GM18508 (cell line): ENCODE measurements around the gene CD38.
"Not testable (repeated sequence)": the region's sequence is repeated elsewhere in the genome, so short reads cannot be mapped to it uniquely, and the experiment has no call there.

ENCODE experiments used
- ATAC-seq: cut with Tn5 transposase; IDR thresholded peaks from one replicate; pipeline ENCODE4 v1.9.1; 2021; ENCODE audit warnings: moderate number of reproducible peaks; ENCODE audit not compliant: insufficient read depth, unreplicated experiment

CD38 gene

DNA sequence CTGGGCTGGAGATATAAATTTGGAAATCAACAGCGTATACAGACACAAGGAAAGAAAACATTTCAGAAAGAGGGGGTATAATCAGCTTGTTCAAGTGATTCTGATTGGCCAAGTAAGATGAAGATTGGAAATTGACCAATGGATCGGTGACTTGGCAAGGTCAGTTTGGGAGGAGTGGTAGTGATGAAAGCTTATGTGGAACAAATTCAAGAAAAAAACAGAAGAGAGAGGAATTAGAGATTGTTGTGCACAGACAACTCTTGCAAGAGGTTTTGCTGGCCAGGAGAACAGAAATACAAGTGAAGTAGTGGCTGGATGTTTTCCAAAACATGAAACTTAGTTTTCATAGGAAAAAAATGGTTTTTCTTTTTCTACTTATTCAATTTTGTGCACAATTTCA is 16.3 kb downstream of the CD38 start:
- no peak for ATAC-seq

DNA sequence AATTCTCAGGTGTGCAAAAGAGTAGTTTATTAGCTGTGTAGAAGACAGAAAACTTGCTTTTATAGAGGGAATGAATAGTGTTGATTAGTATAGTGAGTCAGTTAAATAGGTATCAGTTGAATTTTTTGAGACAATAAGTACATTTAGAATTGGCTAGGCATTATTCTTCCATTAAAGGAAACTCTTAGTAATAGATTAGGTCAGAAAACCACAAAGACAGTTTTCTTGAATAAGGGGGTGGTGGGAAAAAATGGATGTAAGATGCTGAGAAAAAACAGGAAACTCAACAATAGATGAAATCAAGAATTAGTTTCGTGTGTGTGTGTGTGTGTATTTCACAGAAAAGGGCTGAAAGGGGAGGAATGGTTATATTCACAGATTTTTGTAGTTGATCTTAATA is 16.8 kb downstream of the CD38 start:
- no peak for ATAC-seq

DNA sequence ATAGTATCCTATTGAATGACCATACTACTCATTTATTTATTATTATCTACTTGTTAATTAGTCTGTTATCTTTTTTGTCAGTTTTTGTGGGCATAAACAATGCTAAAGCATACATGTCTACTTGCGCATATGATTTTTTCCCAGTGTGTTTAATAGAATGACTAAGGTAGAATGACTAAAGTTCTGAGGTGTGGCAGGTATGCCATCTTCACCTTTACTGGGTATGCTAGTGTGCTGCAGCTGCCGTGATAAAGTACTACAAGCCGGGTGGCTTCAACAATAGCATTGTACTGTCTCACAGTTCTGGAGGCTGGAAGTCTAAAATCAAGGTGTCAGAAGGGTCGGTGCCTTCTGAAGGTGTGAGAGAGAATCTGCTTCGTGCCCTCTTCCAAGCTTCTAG is 19.2 kb downstream of the CD38 start:
- no peak for ATAC-seq

DNA sequence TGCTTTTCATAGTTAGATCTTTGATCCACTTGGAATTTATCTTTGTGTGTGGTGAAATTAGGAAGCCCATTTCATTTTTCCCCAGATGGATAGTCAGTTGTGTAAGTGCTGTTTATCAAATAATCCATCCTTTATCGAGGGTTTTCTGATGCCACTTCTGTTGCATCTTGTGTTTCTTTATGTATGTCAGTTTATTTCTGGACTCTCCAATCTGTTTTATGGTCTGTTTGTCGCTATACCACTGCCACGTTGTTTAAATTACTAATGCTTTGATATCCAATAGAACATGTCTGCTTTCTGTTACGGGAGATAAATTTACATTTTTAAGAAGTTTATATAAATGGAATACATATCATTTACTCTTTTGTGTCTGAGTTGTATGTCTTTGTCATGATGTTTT is 21.0 kb downstream of the CD38 start:
- ATAC-seq, result no peak

DNA sequence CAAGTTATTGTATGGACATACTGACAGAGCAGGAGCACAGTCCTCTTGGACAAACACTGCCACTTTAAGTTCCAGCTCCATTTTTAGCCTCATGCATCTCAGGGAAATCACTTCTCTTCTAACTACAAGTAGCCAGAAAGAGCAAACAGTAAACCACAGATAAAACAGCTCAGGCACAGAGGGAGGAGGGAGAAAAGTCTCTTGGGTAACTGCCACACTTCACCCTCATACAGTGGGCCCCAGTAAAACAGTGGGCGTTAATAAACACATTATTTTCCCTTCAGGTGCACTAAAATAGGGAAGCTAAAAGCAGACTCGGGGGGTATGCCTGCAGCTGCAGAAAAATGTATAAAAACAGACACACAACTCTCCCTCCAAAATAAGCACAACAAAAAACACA is 21.6 kb downstream of the CD38 start:
- ATAC-seq, result no peak

DNA sequence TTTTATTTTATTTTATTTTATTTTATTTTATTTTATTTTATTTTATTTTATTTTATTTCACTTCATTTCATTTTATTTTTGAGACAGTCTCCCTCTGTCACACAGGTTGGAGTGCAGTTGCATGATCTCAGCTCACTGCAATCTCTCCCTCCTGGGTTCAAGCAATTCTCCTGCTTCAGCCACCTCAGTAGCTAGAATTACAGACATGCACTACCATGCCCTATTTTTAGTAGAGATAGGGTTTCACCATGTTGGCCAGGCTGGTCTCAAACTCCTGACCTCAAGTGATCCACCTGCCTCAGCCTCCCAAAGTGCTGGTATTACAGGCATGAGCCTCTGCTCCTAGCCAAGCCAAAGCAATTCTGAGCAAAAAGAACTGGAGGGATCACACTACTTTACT is 24.4 kb downstream of the CD38 start:
- not testable (repeated sequence) for ATAC-seq

DNA sequence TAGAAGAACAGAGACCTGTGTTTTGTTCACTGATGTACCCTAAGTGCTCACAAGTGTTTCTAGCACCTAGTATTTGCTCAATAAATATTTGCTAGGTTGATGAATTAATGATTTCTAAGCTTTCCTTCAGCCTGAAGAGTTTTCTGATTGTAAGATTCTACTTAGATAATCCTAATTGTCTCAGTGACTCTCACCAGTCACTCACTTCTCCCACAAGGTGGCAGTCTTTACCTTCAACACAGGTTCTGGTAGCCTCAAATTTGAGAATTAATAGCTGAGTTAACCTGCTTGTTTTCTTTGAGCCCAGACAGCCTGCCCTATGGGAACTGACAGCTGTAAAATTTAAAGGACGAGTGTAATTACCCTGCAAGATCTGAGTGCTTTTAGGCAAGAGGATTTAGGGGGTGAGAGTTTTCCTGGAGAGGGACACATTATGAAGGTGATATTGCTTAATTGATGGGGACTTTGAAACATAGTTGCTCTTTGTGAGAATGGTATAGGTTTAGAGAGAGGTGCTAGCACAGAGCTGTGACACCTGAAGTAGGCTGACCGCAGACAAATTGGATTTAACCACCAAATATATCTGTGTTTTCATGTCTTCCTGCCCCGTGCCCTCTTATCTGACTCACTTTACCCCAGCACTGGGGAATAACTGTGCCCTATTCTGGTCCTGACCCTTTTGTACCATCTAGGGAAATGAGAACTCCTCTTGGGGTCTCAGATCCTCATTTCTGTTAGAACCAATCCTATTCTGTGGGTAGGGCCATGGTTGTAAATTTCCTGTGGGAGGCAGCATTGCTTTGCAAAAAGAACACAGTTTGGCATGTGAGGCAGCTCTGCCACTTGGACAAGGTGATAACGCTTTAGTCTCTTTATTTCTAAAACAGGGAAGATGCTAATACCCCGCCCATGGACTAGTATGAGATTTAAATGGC is 27.7 kb downstream of the CD38 start:
- no peak for ATAC-seq

DNA sequence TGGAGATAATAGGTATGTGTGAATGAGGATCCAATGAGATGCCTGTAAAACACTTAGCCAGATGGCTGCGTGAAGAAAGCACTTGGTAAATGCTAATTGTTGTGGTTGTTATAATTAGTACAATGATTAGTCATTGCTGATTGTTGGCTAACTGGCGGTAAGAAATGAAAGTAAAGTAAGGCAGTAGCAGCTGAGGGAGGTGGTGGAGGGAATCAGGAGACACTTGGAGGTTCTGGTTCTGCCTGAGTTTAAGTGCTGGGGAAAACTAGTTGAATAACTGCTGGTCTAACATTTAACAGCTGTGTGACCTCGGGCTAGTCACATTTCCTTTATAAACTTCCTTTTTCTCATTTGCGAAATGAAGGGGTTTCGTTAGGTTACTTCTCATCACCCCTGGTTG is 30.9 kb downstream of the CD38 start:
- peak; percentile 82 for ATAC-seq

DNA sequence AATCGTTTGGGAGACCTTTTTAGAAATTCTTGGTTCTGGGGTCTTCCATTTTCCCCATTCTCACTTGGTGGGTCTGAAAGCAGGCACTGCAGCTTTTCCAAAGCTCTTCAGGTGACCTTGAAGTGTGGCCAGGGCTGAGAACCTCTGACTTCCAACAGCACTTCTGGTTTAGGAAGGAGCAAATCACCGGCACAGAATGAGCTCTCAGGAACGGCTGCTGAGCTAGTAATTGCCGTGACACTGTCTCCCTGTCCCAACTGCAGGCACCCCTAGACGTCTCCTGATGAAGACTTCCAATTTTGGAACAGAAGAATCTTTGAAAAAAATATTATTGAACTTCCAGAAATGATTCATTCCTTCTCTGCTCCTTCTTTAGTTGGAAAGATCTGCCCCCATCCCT is 31.3 kb downstream of the CD38 start:
- no peak for ATAC-seq

DNA sequence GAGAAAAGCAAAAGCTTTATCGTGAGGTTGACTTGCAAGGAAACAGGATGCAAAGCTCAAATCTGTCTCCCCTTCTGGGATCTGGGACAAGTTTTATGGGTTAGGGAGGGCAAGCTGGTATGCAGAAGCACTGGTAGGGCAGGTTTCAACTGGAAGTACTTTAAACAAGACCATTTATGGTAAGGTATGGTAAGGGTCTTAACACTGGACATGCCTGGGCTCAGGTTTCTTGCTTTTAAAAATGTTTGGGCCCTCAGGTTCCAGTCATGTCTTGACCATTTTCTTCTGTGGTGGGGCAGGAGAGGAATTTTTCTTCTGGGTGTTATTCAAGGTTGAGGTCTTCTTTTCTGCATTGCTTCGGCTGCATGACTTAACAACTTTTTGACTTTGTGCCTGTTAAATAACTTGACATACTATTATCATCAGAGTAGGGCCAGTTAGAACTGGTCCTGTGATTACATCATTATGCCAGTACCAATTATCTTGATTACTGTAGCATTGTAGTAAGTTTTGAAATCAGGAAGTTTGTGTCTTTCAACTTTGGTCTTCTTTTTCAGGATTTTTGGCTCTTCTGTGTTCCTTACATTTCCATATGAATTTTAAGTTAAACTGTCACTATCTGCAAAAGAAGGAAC is 33.7 kb downstream of the CD38 start:
- ATAC-seq, result no peak

DNA sequence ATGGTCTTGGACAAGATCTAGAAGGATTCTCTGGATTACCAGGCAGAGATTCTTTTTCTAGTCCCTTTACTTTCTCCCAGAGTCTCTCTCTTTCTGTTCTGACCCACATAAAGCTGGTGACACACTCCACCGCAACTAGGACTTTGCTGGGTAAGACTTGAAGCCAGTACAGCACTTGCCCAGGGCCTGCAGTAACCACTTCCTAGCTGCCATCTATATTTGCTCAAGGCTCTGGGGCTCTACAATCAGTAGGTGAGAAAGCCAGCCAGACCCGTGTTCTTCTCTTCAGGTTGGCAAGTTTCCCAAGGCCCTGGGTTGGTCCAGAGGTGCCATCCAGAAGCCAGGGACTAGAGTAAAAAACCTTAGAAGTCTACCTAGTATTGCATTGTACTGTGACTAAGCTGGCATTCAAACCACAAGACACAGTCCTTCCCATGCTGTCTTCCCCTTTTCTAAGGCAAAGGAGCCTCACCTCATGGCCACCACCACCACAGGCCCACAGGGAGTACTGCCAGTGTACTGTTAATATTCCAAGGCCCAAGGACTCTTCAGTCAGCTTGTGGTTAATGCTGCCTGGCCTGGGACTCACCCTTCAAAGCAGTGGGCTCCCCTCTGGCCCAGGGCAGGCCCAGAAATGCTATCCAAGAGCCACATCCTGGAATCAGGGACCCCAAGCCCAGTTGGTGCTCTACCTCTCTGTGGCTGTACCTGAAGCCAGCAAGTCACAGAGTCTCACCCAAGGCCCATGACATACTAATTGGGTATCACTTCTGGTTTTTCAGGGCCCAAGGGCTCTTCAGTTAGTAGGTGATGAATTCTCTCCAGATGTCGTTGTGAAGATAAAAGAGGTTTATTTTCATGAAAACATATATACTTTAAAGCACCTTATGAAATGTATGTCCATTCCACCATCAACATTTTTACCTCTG is 54.7 kb downstream of the CD38 start:
- ATAC-seq, result no peak

DNA sequence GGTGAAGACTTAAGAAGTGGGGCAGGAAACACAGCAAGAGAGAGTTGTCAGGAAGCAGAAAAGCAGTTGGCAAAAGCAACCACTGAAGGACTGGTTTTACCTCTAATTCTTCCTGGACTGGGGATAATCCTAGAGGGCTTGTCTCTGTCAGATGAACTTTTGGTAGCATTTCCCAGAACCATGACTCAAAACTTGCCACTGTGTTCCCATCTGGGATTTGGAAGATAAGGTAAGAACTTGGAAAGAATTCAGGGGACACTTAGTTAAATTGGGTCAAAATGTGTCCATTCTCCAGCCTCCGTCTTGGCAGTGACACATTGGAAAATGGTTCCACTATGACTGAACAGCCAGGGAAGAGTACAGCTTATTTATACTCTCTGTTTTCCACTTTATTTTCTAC is 55.7 kb downstream of the CD38 start:
- ATAC-seq, result no peak

DNA sequence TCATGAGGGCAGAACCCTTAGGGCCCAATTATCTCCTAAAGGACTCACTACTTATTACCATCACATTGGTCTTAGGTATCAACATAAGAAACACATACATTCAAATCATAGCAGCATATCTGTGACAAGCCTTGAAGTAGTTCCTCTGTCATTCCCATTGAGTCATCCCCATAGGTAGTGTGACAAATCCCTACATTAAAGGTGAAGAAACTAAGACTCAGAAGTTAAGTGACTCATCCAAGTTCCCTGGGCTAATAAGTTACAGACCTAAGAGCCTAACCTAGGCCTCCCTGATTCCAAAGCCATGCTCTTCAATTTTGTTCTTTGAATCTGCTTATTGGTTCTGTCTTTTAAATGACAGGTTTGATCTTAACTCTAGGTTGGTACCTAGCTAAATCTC is 58.2 kb downstream of the CD38 start:
- ATAC-seq, result peak; percentile 71

DNA sequence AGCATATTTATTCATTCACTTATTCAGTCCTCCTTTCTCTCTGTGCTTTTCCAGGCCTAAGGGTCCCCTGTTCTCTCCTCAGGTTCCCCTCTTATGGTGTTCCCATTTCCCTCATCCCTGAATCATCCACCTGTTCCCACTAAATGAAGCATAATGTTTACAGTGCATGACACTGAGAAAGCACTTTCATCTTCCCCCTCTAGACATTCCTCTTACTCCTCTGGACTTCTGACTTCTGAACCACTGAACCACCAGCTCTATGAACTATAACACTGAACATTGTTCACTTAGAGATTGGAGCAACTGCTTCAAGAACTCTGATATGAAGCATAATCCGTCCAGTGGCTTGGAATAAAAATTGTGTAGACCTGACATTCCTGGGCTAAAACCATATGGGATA is 59.5 kb downstream of the CD38 start:
- ATAC-seq, result no peak

DNA sequence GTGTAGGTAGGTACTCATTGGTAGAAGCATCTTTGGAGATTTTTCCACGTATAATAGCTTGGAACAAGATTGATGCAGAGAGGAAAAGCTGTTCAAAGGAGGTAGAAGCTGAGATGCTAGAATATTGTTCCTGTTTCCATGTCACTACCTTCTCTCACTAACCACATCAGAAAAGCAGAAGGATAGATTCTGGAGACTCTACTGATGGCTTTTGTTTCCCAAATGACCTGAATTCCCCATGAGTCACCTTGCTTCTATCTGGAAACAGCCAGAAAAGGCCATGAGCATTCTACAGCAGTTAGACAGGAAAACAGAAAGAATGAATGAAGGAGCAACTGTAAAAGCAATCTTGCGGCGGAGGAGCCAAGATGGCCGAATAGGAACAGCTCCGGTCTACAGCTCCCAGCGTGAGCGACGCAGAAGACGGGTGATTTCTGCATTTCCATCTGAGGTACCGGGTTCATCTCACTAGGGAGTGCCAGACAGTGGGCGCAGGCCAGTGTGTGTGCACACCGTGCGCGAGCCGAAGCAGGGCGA is 63.1 kb downstream of the CD38 start:
- ATAC-seq, result not testable (repeated sequence)

DNA sequence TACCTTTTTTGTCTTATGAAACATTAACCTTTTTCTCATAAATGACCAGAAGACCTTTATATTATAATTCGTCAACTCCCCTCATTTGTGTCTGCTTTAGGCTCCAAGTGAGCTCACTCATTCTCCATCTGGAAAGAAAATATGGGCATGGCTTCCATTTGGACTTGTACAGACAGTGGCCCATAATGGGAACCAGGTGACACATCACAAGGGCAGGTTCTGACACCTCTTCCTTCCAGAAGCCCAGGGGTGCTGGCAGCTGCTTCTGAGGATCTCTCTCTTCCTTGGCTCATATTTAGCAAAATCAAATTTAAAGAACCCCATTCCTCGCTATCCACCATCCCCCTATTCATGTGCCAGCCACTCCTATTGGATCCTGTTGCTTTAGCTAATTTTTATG is 69.6 kb downstream of the CD38 start:
- ATAC-seq, result no peak

DNA sequence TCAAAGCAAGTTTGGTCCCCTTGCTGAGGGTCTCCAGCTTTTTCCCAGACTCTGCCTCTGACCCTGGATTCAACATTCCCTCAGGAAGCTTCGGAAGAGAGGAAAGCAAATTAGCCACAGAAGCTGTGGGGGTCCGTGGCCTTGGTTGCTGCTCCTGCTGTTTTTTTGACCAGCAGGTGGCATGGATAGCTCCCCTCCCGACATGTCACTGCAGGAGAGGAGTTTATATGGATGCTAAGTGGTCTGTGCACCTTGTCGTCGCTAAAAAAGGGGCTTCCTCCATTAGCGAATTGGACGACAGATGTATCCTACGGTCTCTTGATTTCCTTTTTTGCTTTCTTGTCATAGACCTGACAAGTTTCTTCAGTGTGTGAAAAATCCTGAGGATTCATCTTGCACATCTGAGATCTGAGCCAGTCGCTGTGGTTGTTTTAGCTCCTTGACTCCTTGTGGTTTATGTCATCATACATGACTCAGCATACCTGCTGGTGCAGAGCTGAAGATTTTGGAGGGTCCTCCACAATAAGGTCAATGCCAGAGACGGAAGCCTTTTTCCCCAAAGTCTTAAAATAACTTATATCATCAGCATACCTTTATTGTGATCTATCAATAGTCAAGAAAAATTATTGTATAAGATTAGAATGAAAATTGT is 70.2 kb downstream of the CD38 start:
- no peak for ATAC-seq

DNA sequence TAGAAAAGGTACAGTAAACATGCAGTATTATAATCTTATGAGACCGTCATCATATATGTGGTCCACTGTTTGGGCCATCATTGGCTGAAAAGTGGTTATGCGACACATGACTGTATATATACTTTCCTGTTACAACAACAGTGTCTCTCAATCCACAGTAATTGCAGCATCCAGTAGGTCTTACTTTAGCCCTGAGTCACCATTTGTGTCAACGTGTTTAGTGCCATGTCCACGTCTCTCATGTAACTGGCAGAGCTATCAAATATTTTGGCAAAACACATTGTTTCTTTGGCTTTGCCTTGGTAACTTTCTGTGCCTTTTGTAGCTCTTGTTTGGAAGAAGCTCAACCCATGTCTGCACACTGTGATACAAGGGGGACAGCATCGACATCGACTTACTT is 73.8 kb downstream of the CD38 start:
- no peak for ATAC-seq

DNA sequence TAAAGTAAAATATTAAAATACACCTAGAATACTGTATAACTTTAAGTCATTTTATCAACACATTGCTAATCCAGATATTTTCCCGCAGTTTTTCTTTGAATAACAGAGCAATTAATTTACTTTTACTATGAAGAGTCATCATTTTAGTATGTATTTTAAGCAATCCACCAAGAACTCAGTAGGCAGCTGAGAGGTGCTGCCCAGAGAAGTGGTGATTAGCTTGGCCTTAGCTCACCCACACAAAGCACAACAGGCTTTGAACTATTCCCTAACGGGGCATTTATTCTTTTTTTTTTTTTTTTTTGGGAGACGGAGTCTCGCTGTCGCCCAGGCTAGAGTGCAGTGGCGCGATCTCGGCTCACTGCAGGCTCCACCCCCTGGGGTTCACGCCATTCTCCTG is 74.4 kb downstream of the CD38 start:
- no peak for ATAC-seq

DNA sequence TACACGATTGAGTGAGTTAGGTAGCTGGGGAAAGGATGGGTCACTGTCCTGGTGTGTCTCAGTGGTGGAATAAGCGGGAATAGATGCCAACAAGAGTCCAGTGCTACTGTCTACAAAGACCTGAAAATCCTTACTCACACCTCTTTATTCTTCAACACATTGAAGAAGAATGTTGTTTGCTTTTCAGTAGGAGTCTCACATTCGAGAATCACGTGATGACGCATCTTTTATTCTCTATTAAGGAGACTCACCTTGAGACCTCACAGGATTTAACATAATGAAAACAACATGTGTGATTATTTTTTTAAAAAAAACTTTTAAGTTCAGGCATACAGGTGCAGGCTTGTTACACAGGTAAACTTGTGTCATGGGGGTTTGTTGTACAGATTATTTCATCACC is 75.2 kb downstream of the CD38 start:
- no peak for ATAC-seq
